HG03469 (cell line): ENCODE data around the gene NTM.

Experiments
- ATAC-seq: cut with Tn5 transposase; IDR thresholded peaks from one replicate; pipeline ENCODE4 v1.9.1; 2021; ENCODE audit warnings: mild to moderate bottlenecking, moderate library complexity, moderate number of reproducible peaks; ENCODE audit not compliant: unreplicated experiment

The NTM gene

DNA sequence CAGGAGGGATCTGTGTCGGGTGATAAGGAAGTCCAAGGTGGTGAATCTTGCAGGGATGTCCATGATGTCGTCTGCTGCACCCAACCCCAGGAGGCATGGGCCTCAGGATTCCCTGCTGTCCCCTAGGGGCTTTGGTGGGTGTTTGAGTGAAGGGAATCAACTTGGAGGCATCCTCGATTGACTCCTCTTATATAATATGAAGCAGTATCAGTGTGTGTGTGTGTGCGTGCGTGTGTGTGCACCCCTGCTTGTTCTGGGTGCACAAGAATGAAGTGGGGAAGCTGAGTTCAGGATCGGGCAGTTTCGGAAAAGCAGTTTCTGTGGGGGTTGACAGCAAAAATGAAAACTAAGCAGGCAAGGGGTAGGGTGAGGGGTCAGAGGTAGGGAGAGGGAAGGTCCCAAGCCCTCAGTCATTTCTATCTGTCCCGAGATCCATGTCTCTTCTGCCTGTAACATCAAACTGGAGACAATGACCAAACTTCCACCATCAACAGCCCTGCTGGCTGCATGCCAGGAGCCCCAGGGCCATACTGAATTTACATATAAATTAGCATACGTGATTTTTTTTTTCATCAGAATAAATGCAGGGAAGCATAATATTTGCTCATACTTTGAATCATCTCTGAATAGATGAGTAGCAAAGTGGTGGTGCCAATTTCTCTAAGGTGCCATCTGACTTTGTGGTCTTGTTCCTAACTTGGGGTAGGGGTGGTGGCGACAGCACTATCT is 2.0 kb downstream of the NTM start:
- no peak for ATAC-seq

DNA sequence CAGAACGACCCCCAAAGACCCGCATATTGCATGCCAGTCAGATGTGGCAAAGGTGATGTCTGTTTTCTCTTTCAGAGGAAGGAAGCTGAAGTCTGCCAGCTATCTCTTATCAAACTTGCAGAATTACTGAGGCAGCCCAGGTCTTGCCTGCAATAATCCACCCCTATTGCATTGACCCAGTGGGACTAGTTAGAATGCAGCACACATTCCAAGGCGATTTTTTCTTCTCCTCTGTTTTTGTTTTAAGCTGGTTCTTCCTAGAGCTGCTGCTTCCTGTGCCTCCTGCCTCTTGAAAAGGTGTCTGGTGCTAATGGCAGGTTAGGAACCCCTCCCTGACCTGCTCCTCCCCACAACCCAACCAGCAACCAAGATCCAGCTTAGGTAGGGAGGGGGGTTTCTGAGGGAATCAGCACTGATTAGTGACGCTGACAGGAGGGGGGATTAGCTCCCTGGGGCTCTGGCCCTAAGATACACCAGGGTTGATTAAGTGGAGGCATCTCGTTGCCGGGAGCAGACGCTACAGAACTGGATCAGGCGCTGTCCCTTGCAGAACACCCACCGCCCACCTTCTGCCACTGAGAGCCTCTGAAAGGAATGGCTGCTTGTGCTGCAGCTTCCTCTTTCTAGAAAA is 2.8 kb downstream of the NTM start:
- no peak for ATAC-seq

DNA sequence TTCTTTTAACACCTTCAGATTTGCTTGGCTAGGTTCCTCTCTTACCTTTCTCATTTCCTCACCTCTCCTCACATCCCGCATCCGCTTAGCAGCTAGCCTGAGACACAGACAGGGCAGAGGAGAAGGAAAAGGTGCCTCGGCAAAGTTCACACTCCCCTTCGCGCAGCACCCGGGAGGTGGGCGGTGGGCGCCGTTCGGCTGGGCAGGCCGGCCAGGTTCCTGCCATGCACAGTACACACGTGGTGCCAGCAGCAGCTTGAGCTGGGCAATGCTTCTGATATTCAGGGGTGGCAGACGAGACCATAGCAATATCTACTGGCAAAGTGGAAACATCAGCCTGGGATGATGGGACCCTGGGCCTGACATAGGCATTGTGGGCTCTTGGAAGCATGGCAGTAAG is 3.3 kb downstream of the NTM start:
- no peak for ATAC-seq

DNA sequence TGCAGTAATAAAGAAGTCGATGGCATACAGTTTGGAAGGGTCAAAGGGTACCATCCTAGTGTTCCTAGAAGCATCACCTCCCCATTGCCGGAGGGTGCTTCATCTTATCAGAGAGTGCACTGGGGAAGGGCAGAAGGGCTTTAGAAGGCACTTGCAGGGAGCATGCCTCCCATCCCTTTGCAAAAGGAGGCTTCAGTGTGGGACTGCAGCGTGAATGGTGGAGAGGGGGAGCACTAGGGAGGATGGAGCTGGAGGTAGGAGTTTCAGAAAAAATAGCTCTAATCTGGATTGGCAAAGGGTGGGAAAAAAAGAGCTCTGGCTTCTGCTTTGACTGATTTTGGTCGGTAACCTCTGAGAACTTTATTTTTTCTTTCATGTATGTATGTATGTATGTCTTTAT is 5.0 kb downstream of the NTM start:
- ATAC-seq = no peak

DNA sequence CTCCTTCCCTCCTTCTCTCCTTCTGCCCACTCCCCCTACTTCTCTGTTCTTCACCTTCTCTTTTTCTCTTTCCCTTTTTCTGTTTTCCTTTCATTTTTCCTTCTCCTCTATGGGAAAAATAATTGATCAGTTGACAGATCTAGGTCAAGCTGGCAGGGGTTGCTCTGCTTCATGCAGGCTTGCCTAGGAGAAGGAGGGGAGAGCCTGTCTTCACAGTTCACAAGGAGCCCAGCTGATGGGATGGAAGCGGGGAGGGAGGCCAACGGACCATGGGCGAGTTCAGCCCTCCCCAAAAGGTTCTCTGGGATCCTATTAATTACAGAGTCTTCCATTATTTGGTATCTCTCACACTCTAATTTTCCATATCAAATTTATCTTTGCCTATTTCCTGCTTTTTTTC is 5.5 kb downstream of the NTM start:
- ATAC-seq = no peak

DNA sequence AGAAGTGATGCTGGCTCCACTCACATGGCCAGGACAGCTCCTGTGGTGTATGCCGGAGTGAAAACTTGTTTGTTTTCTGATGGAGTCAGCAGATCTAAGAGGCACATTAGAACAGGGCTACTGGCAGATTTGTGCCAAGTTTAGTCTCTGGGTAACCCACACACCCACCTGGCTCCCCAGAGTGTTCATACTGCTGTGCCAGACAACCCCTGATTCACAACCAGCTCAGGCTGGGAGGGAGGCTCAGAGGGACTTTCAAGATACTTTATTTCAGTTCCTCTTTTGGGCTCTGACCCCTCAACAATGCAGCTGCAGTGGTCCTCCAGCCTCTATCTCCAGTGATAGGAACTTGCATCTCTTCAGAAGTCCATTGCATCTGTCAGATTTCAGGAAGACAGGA is 8.5 kb downstream of the NTM start:
- ATAC-seq = peak; percentile 96

DNA sequence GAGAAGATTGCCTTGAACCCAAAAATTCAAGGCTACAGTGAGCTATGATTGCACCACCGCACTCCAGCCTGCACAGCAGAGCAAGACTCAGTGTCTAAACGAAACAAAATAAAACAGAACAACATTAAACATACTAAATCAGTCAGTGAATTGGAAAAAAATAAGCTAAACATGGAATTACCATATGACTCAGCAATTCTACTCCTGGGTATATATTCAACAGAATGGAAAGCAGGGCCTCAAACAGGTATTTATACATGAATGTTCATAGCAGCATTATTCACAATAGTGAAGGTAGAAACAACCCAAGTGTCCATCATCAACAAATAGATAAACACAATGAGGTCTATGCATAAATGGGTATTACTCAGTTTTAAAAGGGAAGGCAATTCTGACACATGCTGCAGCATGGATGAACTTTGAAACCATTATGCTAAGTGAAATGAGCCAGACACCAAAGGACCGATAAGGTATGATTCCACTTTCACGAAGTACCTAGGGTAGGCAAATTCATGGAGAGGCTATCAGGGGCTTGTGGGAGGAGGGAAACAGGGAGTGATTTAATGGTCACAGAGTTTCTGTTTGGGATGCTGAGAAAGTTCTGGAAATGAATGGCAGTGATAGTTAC is 15.5 kb downstream of the NTM start:
- no peak for ATAC-seq

DNA sequence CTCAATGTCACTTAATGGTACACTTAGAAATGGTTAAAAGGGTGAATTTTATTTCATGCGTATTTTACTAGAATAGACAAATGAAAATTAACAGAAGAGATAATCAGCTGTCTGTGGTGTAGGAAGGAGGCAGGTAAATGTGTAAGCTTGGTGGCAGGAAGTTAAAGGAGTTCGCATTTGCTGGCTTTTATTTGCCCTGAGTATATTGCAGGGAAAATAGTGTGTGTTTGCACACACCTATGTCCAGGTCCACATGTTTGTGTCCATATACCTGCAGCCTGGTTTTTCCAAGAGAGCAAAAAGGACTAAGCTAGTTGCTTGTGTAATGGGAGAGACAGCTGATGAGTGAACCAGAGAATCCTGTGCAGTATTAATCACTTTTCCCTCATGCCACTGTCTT is 16.0 kb downstream of the NTM start:
- no peak for ATAC-seq

DNA sequence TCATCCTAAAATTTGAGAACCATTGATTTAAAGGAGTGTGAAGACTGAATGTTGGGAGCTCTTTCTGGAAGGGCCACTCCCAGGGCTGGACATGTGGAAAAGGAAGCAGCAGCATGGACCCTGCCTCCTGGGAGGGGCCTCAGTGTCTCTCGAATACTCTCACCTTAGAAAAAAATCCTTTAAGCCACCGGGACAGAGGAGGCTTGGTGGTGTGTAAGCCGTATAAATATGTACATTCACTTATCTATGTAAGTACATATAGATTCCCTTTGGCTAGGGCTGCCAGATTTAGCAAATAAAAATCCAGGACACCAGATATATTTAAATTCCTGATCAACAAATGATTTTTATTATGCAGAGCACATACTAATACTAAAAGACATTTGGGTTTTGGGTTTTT is 17.6 kb downstream of the NTM start:
- no peak for ATAC-seq

DNA sequence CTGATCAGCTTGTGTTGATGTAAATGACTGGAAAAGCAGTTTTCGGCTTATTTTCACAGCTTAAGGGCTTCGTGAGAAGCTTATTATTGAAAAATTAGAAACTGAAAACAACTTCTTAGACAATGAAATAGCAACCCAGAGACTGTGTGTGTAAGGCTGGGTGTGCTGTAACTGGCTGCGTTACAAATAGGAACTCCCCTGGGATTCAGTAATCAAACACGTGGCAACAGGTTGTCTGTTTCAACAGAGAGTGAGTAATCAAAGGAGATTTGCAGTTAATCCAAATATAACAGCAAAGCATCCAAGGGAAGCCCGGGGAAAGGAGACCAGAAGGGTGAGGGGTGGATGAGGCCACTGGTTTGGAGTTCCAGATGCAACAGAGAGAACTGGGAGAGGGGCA is 19.2 kb downstream of the NTM start:
- ATAC-seq = no peak

DNA sequence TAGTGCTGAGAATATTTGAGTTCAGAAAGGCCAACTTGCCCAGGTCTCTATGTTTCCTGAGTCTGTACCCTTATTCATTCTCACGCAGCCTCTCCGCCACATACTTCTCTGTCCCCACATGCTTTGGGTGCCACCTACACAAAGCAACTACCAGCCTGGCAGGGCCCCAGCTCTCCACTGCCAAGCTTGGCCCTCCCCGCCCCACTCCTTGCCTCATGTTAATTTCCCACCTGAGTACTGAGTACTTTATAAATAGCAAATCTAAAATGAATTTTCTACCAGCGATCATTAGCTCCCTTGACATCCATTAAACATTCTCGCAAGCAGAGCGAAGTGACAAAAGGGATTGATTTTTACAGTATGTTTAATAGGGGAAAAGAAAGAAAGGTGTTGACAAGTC is 20.8 kb downstream of the NTM start:
- ATAC-seq = no peak

DNA sequence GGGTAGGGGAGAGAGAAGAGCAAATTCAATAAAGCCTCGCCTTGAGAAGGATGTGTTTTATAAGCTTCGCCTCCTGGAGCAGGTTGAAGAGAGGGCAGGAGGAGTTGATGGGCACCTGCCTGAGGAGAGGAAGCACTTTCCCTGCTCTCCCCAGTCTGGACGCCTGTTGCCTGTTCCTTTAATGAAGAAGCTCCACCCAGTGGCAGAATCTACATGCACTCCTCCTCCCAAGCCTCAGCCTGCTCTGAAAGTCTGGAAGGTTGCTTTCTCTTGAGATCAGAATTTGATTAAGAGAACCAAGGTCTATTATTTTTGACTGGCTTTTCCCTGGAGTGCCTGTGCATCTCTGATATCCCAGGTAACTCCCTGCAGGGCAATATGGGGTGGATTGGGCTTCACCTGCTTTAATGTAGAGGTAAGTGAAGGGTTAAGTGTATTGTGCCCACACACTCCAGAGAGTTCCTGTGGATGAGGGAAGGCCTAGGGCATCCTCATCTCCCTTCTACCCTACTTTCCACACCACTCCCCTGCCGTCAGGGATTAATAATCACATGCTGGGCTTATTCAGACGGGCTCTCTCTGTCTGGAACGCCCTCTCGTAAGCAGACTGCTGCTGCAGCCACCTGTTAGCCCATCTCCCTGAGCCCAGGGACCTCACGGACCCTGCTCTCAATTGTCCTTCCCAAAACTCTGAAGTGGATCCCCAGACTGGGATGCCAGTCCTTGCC is 22.3 kb downstream of the NTM start:
- ATAC-seq = no peak

DNA sequence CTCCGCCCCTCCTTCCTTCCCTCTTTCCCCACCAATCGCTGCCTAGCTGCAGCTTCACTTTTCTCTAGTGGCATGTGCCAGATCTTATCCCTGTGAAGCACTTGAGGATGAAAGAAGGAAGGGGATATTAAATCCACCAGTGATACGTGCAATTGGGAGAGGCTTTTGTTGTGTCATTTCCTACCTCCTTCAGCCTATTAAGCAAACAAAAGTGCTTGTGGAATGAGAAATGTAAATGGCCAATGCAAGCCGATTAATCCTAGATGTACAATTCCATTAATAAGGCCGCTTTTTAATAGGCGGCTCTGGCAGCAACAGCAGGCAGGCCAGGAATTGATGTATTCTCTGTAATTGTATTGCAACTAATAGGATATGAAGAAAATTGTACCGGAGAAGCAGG is 23.3 kb downstream of the NTM start:
- no peak for ATAC-seq

DNA sequence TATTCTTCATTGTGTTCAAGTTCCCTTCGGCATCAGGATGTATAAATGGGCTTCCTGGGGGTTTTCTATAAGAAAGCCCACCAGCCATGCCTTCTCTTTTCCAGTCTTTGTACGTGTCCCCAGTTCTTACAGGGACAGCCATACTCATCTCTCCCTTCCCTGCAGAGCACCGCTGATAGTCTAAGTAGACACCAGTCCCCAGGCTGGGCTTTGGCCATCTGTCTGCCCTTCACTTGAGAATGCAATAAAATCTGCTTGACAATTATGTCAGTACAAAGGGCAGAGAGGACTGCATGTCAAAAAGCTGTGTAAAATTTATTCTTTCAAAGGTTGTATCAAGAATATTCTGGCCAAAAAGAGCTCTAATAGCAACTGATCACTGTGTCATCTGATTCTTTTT is 27.3 kb downstream of the NTM start:
- no peak for ATAC-seq

DNA sequence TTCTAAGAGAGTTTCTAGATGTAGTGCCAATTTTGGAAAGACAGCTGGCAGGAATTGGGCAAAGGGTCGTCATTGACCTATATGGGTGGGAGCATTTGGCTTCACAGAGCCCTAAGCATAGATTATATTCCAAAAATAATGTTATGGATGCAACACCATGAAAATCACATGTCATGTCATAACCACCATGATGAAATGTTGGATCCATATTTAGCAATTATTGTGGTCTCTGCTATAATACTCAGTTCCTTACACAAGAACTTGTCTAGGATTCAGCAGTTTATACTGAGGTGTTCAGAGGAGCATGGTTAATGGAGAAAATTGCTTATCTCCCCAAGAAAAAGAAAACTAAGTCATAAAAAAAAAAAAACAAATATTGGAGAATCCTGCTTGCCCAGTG is 31.6 kb downstream of the NTM start:
- no peak for ATAC-seq

DNA sequence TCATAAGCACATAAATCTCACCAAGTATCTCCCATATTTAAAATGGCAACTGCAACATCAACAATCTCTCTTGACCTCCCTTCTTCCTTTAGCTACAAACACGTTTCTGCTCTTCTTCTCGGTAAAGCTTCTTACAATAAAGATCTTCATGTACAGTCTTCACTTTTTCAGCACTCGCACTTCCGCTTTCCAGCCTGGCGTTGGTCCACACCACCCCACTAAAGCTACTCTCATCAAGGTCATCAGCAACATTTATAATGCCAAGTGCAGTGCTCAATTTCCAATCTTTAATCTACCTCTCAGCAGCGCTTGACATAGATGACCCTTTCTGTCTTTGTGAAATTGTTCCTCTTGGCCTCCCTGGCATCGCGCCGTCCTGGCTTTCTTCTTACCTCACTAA is 33.6 kb downstream of the NTM start:
- ATAC-seq = no peak

DNA sequence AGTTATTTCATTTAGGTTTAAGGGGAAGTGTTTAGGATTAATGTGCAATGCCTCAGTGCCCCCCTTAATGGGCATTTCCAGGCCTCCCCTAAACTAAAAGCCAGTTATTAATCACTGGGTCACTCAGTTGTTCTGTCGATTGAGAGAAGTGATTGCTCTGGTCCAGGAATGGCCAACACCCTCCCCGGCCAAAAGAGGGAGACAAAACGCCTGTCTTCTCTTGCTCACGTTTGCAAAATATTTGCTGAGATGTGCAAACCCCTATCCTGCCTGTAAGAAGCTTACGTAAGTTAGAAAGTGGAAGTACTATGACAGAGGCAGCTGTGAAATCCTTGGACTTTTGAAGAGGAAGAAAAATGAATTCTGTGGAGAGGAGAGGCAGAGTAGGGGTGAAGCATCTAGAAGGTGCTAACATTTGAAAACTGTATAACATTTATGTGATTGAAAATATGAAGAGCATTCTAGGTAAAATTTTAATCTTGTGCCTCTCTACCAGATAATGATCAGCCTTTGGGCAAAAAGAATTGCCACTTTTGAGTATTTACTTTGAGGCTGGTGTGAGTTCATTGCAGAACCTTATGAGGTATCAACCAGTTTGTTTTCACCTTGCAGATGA is 37.7 kb downstream of the NTM start:
- no peak for ATAC-seq

DNA sequence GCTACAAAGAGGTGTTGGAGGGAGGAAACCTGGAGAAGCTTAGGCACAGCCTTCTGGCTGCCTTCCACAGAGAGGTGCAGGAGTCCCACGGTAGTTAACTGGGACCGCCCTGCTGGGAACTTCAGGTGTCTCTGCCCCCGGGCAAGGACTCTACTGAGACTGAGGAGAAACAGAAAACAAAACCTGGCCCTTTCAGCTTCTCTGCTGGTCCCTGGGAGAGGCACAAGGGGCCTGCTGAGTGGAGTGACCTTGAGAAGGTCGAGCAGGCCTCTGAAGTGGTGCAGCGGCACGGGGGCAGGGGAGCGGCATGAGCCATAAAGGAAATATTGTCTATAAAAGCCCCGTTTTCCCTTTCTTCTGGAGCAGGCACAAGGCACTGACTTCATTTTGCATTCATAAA is 38.9 kb downstream of the NTM start:
- ATAC-seq = no peak

DNA sequence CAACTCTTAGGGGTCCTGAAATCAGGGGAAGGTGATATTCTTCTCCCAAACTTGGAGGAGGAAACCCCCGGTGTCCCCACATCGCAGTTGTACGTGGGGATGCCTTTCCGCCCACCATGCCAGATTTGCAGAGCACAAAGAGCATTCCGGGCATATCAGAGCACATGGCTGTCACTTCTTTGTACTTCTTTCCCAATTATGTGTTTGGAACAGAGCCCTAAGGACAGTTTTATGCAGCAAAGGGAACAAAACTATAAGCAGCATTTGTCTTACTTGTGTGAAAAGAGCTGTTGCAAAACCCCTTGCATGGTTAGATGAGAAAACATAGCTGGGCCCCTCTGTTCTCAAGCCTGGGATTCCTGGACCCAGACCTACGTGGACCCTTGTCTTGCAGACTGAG is 41.2 kb downstream of the NTM start:
- no peak for ATAC-seq

DNA sequence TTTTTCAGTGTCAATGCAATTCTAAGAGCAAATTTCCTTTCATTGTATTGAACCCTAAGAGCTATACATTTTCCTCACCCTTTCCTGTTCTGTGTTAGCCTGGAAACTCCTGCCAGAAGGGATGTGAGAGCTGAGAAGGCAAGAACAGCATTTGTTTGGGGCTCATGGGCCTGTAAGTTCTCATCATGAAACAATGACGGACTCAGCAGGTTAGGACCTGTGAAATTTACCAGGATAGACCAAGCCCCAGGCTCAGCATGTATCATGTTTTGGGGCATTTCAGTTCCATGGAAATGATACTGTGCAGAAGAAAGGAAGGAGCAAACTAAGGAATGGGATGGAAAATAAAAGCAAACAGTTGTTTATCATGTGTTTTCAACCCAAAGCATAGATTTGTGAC is 41.6 kb downstream of the NTM start:
- ATAC-seq = no peak

DNA sequence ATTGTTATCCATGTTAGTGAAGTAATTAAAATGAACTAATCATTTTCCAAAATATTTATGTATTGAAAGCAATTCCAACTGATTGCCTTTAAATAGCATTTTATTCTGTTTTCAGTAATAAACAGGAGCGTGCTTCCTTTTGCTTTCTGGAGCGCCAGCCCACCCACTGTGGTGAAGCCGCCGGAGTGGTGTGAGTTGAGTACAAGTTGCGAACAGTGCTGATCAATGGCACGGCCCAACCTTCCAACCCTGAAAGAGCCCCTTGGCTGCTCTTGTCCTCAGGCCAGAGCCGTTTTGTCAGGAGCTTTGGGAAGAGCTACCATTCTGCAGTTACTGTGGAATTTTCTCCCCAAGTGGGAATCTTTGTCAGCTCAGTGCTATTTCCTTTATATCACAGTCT is 42.8 kb downstream of the NTM start:
- no peak for ATAC-seq
